ENCODE measurements around the gene COQ10B.

Gene COQ10B

GRCh38 chr2:197499594-197500502, 46.5 kb downstream of the COQ10B start, which contains the start of the genes HSPD1 and HSPE1:
HSPD1 (minus strand) TSS chr2:197499840; CDS start chr2:197498848, 992 bp downstream.
HSPE1 (plus strand) TSS chr2:197500379; CDS start chr2:197500437, 58 bp downstream.
- peak; percentile 94 for DNase-seq (ENCODE audit: low read depth in 2 of 2, low spot score in 1 of 2)

GRCh38 chr2:197500503-197501131, 47.3 kb downstream of the COQ10B start:
- DNase-seq (ENCODE audit: low read depth in 2 of 2, low spot score in 1 of 2) = no peak

DNA sequence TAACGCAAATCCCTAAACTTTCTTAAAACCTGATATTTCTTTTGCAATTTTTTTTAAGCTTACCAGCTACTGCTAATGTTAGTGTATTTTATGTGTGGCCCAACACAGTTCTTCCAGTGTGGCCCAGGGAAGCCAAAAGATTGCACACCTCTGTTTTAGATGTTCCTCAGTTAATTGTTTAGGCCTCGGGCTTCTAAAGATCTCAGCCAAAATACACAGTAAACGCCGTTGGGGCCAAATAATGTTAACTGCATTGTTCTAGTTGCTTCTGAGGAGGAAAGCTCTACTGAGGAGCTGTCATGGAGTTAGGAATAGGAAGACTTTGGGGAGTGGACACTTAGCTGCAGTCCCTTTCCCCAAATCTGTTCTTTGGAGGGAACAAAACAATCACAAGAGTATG, 48.8 kb downstream of the COQ10B start:
- DNase-seq (ENCODE audit: low read depth in 2 of 2, low spot score in 1 of 2) = no peak

DNA sequence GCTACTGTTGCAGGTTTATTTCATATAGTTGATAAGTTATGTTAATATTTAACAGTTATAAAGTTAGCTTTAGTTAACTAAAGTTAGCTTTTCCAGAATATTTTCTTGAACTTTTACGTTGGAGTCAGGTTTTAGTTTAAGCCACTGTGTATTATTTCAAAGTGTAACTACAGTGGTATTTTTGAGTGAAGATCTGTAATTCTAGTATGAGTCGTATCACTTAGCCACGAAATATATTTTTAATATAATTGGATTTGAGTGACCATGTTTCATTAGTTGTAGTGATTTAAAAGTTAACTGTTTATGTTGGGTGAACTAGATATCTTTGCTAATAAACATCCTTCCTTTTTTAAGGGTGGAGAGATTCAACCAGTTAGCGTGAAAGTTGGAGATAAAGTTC, 49.3 kb downstream of the COQ10B start:
- no peak for DNase-seq (ENCODE audit: low read depth in 2 of 2, low spot score in 1 of 2)

DNA sequence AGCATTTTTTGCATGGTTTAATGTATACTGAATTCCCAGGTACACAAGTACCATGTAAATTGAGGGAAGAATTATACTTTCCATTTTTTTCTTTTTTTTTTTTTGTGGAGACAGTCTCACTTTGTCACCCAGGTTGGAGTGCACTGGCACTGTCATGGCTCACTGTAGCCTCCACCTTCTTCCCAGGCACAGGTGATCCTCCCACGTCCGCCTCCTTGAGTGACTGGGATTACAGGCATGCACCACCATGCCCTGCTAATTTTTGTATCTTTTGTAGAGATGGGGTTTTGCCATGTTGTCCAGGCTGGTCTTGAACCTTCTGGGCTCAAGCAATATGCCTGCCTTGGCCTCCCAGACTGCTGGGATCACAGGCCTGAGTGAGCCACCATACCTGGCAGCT, 50.6 kb downstream of the COQ10B start:
- no peak for DNase-seq (ENCODE audit: low read depth in 2 of 2, low spot score in 1 of 2)

DNA sequence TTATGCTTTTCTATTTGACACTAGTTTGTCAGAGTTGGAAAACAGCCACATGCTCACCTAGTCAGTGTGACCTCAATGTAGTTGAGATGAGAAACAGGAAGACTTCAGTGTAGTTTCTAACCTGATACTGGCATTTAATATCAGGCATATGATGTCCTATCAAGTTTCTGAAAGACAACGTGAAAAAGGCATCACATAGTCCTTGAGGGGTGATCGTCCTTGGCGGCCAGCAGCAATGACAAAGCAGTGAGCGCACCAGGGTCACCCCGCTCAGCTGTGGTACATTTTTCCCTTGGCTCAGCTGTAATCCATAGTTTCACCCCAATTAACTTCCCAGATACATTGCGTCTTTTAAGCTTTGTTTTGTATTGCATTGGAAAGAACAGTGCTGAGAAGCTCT, 51.2 kb downstream of the COQ10B start:
- no peak for DNase-seq (ENCODE audit: low read depth in 2 of 2, low spot score in 1 of 2)

DNA sequence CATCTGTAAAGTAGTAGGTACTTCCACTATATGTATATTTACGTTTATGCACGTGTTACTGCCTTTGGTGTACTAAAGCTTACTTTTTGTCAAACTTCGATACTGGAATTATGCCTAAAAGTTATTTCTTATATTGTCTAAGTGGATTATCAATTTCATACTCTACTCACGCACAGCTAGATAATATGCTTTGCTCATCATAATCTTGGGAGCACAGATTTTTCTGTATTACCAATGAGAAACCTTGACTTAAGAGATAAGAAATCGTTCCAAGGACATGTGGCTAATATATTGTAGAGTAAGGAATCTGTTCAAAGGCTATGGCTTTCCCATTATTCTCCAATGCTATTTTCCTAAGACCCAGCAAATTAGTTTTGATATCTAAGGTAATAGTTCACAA, 53.3 kb downstream of the COQ10B start:
- no peak for DNase-seq (ENCODE audit: low read depth in 2 of 2, low spot score in 1 of 2)

DNA sequence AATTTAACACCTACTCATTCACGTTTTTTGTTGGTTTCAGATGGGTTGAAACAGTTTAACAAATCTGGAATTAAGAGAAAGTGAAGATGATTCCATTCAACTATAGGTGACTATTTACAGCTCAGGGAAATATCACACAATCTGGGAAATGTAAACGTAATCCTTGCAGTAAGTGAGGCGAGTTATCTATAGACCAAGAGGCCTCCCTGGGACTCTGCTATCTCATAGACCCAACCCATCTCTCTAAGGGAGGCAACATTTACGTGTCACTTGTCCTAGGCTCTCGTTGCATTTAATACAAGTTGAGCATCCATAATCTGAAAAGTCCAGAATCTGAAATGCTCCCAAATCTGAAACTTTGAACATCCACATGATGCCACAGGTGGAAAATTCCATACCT, 60.6 kb downstream of the COQ10B start:
- no peak for DNase-seq (ENCODE audit: low read depth in 2 of 2, low spot score in 1 of 2)

DNA sequence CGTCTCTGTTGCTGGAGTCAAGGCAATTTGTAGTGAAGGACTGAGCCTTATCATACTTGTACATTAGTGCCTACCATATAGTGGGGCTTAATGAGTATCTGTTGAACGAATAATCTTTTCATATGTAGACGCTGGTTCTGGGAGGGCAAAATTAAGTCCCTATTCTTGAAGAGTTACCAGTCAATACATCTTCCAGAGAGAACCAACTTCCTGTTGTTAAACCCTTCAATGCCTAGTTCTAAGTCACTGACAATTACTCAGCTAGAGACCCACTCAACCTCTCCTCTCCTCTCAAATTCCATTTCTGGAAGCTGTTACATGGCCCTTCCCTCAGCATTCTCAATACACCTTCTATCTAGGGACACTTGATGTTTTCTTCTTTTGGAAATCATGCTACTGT, 61.4 kb downstream of the COQ10B start:
- DNase-seq (ENCODE audit: low read depth in 2 of 2, low spot score in 1 of 2) = no peak

- no peak for DNase-seq (ENCODE audit: low read depth in 2 of 2, low spot score in 1 of 2)
Observed at GRCh38 chr2:197515315-197515738, 62.0 kb downstream of the COQ10B start.

GRCh38 chr2:197515739-197516392, 62.5 kb downstream of the COQ10B start, which contains the start of gene MOB4:
MOB4 (plus strand) TSS chr2:197516066; CDS start chr2:197516087, 21 bp downstream.
- peak; percentile 85 to 88 for DNase-seq (ENCODE audit: low read depth in 2 of 2, low spot score in 1 of 2)

DNA sequence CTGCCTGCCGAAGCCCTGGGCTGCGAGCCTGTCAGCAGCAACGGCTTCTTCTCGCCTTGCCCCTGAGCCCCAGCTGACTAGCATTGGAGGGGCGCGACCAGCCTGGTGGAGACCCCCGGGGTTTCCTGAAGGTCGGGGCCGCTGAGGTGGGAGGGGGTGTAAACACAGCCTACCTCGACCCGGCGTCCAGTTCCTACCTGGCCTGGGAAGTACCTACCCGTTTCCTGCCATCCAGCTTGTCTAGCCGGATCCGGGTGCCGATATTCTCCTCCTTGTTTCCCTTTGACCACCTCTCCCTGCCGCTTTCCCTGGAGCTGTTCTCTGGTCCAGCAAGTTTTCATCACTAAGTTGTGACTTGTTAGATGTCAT, 63.0 kb downstream of the COQ10B start:
- DNase-seq (ENCODE audit: low read depth in 2 of 2, low spot score in 1 of 2) = peak in 1 of 2 donors; percentile 2

DNA sequence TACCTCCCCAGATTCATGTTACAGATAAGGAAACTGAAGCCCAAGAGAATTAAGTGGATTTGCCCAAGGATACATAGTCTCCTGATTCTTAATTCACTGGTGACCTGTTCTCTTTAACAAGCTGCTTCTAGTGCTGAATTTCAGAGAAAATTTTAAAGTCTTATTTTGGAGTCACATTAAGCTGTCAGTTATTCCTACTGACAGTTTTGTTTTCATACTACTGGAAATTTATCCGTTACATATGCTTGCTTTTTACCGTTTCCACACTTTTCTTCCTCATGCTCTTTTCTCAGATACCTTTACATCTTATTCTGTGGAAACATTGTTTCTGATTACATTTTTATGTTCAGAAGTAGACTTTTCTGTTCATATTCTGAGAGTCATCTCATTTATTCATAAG, 63.8 kb downstream of the COQ10B start:
- no peak for DNase-seq (ENCODE audit: low read depth in 2 of 2, low spot score in 1 of 2)

All from stimulated activated CD8-positive, alpha-beta memory T cell treated with anti-CD3 and anti-CD28 coated beads, Interleukin-4, amount 100 ng/mL, for 1 hour (primary cell).